SK-N-SH (cell line): ENCODE data around the gene SKP2. TPM values are rescaled to one million over a fixed set of nuclear protein-coding genes. Genes with fewer than 3 reads are reported as not detected.

ENCODE experiments used
- CTCF ChIA-PET: fragments of 300-600, 350-600 bp; formaldehyde crosslinking; extraction: SDS; loops from one replicate; lab custom pipeline; 2021; lab: Yijun Ruan, JAX
- POLR2A ChIA-PET: fragments of 350-600 bp; sonication (Branson Sonifier 250); formaldehyde crosslinking; extraction: SDS; loops from one replicate; lab custom pipeline; 2020; ENCODE audit warnings: antibody characterized with exemption, inconsistent platforms; lab: Yijun Ruan, JAX
- DNase-seq: peaks from one replicate; pipeline ENCODE4 v3.0.0; 2012
- H2AFZ ChIP-seq: fragments of 200-600 bp; sonication (generic); 2 replicates; pipeline ENCODE4 v1.8.1; 2016; ENCODE audit warnings: antibody characterized with exemption, mild to moderate bottlenecking, low read depth
- H3F3A ChIP-seq: fragments of 200-600 bp; sonication (generic); replicated peaks from 2 replicates; pipeline ENCODE3; 2016; ENCODE audit warnings: antibody characterized with exemption, mild to moderate bottlenecking; ENCODE audit not compliant: insufficient read depth
- H3K27ac ChIP-seq, 2 experiments: fragments of 200-500 bp in 1 of 2; fragments of 200-600 bp in 1 of 2; sonication (Bioruptor generic) in 1 of 2; sonication (generic), shearing (Covaris generic) in 1 of 2; 2 replicates each; pipeline versions ENCODE4 v1.5.1 to v1.6.1; 2014 to 2016; ENCODE audit warnings: low read depth in 2 of 2, inconsistent platforms in 1 of 2, low read length in 1 of 2, mild to moderate bottlenecking in 1 of 2, mixed read lengths in 1 of 2
- H3K27me3 ChIP-seq: fragments of 200-600 bp; sonication (generic), shearing (Covaris generic); 2 replicates; pipeline ENCODE4 v1.6.1; 2016; ENCODE audit warnings: mixed run types; ENCODE audit not compliant: insufficient read depth
- H3K36me3 ChIP-seq, 2 experiments: fragments of 200-500 bp in 1 of 2; fragments of 200-600 bp in 1 of 2; sonication (Bioruptor generic) in 1 of 2; sonication (generic) in 1 of 2; replicated peaks in 1 of 2; 2 replicates each; pipeline versions ENCODE3 to v1.5.1; 2014 to 2016; ENCODE audit warnings: low read length in 1 of 2, mild to moderate bottlenecking in 1 of 2; ENCODE audit not compliant: insufficient read depth in 2 of 2, control insufficient read depth in 1 of 2
- H3K4me1 ChIP-seq, 2 experiments: fragments of 200-500 bp in 1 of 2; fragments of 200-600 bp in 1 of 2; sonication (Bioruptor generic) in 1 of 2; sonication (generic), shearing (Covaris generic) in 1 of 2; 2 replicates each; pipeline versions ENCODE4 v1.5.1 to v1.6.1; 2014 to 2016; ENCODE audit warnings: low read depth in 1 of 2, low read length in 1 of 2, mixed run types in 1 of 2; ENCODE audit not compliant: insufficient read depth in 2 of 2, control insufficient read depth in 1 of 2
- H3K4me2 ChIP-seq: fragments of 200-600 bp; sonication (generic), shearing (Covaris generic); 2 replicates; pipeline ENCODE4 v1.6.1; 2017; ENCODE audit warnings: mixed run types
- H3K4me3 ChIP-seq, 2 experiments: fragments of 200-500 bp in 1 of 2; fragments of 200-600 bp in 1 of 2; sonication (Bioruptor generic) in 1 of 2; sonication (generic), shearing (Covaris generic) in 1 of 2; 2 replicates each; pipeline versions ENCODE4 v1.5.1 to v1.8.1; 2014 to 2016; ENCODE audit warnings: low read depth in 2 of 2, inconsistent platforms in 1 of 2, low read length in 1 of 2, mild to moderate bottlenecking in 1 of 2, mixed read lengths in 1 of 2, moderate library complexity in 1 of 2
- H3K79me2 ChIP-seq: fragments of 200-600 bp; sonication (generic); 2 replicates; pipeline ENCODE4 v1.8.1; 2017; ENCODE audit warnings: mild to moderate bottlenecking; ENCODE audit not compliant: insufficient read depth
- H3K9ac ChIP-seq: fragments of 200-600 bp; sonication (generic); 2 replicates; pipeline ENCODE4 v1.6.1; 2017; ENCODE audit warnings: mixed run types
- H3K9me2 ChIP-seq: fragments of 200-600 bp; sonication (generic); 2 replicates; pipeline ENCODE4 v1.6.1; 2017; ENCODE audit warnings: mixed run types
- H3K9me3 ChIP-seq: fragments of 200-600 bp; sonication (generic); 2 replicates; pipeline ENCODE4 v1.6.1; 2017; ENCODE audit warnings: mixed run types, mild to moderate bottlenecking, moderate library complexity
- H4K20me1 ChIP-seq: fragments of 200-600 bp; sonication (generic); 2 replicates; pipeline ENCODE4 v1.6.1; 2017; ENCODE audit warnings: mild to moderate bottlenecking, mixed run types; ENCODE audit not compliant: insufficient read depth
- EP300 ChIP-seq, 2 experiments: IDR thresholded peaks; 2 replicates each; pipeline versions ENCODE4 v1.4.0 to v1.6.1; 2012; ENCODE audit warnings: borderline replicate concordance in 1 of 2, low read depth in 1 of 2, low read length in 1 of 2
- EZH2phosphoT487 ChIP-seq: fragments of 200-600 bp; sonication (generic); IDR thresholded peaks from 2 replicates; pipeline ENCODE4 v1.6.1; 2017; ENCODE audit warnings: low read depth, mixed run types, mild to moderate bottlenecking, antibody characterized with exemption, moderate library complexity, borderline replicate concordance
- JUND ChIP-seq: IDR thresholded peaks from 2 replicates; pipeline ENCODE4 v1.4.0; 2012
- MXI1 ChIP-seq: IDR thresholded peaks from 2 replicates; pipeline ENCODE4 v1.6.1; 2012; ENCODE audit warnings: mild to moderate bottlenecking, low read depth, low read length, improper control_type of control experiment
- NRF1 ChIP-seq: IDR thresholded peaks from 2 replicates; pipeline ENCODE4 v1.6.1; 2012; ENCODE audit warnings: low read depth, mild to moderate bottlenecking, low read length
- RXRA ChIP-seq: IDR thresholded peaks from 2 replicates; pipeline ENCODE4 v1.4.0; 2012; ENCODE audit warnings: low read depth, mild to moderate bottlenecking, borderline replicate concordance
- TAF1 ChIP-seq: IDR thresholded peaks from 2 replicates; pipeline ENCODE4 v1.6.1; 2012; ENCODE audit warnings: low read depth, mild to moderate bottlenecking, low read length, moderate library complexity, borderline replicate concordance
- TCF12 ChIP-seq: IDR thresholded peaks from 2 replicates; pipeline ENCODE4 v1.4.0; 2012
- TEAD4 ChIP-seq: IDR thresholded peaks from 2 replicates; pipeline ENCODE4 v1.4.0; 2012; ENCODE audit warnings: mild to moderate bottlenecking, borderline replicate concordance; ENCODE audit not compliant: insufficient read depth
- WGBS: methylation state at CpG from one replicate; pipeline ENCODE4 v1.1.6; 2017; ENCODE audit warnings: low lambda C conversion rate; 5-methylcytosine and 5-hydroxymethylcytosine counted together
- polyA plus RNA-seq, 3 experiments: library from polyadenylated mRNA; depleted of rRNA; stranded (reverse); fragments of >200 nt; gene quantifications; 2 replicates each; pipeline ENCODE4 v1.2.3, GENCODE V29; 2012
- TF ChIP-seq, protein P1 (sequence below): IDR thresholded peaks from 2 replicates; pipeline ENCODE4 v1.4.0; 2012; ENCODE audit warnings: low read depth, borderline replicate concordance
- TF ChIP-seq, protein P2 (sequence below): fragments of 150-350 bp; IDR thresholded peaks from 2 replicates; pipeline ENCODE4 v1.6.1; 2017; ENCODE audit warnings: antibody characterized with exemption, low read length, low read depth, borderline replicate concordance
- TF ChIP-seq, protein P3 (sequence below): fragments of 200-600 bp; sonication (generic); IDR thresholded peaks from 2 replicates; pipeline ENCODE4 v1.6.1; 2017; ENCODE audit warnings: antibody characterized with exemption, mild to moderate bottlenecking, moderate library complexity
- TF ChIP-seq, protein P4 (sequence below): fragments of 150-350 bp; IDR thresholded peaks from 2 replicates; pipeline ENCODE4 v1.6.1; 2016; ENCODE audit warnings: mild to moderate bottlenecking, low read depth, low read length
- TF ChIP-seq, protein P5 (sequence below): IDR thresholded peaks from 2 replicates; pipeline ENCODE4 v1.4.0; 2012; ENCODE audit warnings: low read depth, borderline replicate concordance
- TF ChIP-seq, protein P6 (sequence below): IDR thresholded peaks from 2 replicates; pipeline ENCODE4 v1.6.1; 2012; ENCODE audit warnings: mild to moderate bottlenecking, low read depth, low read length, moderate library complexity

The SKP2 gene
- polyA plus RNA-seq, 1 of the 3 experiments (the other 2 are of a cell fraction): 12.4 TPM

DNA sequence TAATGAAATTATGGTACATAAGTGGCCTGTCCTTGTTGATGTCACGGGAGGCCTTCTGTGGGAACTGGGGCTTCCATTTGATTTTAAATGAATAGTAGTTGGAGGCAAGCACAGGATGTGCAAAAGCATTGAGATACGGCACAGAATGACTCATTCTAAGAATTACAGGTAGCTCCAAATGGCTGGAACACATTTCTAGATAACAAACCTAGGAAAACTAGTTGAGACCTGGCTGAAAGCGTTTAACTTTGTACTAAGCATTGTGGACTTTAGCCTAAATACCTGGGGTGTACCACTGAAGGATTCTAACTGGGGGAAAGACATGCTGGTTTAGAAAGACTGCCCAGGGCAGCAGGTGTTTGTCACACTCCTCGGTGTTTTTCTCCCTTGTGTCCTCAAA lies 9.4 kb downstream of the SKP2 start (continued):
- TF ChIP-seq, protein P1, sequence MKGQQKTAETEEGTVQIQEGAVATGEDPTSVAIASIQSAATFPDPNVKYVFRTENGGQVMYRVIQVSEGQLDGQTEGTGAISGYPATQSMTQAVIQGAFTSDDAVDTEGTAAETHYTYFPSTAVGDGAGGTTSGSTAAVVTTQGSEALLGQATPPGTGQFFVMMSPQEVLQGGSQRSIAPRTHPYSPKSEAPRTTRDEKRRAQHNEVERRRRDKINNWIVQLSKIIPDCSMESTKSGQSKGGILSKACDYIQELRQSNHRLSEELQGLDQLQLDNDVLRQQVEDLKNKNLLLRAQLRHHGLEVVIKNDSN: no peak
- TF ChIP-seq, protein P2, sequence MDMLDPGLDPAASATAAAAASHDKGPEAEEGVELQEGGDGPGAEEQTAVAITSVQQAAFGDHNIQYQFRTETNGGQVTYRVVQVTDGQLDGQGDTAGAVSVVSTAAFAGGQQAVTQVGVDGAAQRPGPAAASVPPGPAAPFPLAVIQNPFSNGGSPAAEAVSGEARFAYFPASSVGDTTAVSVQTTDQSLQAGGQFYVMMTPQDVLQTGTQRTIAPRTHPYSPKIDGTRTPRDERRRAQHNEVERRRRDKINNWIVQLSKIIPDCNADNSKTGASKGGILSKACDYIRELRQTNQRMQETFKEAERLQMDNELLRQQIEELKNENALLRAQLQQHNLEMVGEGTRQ: no peak
- TF ChIP-seq RXRA: no peak
- TF ChIP-seq, protein P3, sequence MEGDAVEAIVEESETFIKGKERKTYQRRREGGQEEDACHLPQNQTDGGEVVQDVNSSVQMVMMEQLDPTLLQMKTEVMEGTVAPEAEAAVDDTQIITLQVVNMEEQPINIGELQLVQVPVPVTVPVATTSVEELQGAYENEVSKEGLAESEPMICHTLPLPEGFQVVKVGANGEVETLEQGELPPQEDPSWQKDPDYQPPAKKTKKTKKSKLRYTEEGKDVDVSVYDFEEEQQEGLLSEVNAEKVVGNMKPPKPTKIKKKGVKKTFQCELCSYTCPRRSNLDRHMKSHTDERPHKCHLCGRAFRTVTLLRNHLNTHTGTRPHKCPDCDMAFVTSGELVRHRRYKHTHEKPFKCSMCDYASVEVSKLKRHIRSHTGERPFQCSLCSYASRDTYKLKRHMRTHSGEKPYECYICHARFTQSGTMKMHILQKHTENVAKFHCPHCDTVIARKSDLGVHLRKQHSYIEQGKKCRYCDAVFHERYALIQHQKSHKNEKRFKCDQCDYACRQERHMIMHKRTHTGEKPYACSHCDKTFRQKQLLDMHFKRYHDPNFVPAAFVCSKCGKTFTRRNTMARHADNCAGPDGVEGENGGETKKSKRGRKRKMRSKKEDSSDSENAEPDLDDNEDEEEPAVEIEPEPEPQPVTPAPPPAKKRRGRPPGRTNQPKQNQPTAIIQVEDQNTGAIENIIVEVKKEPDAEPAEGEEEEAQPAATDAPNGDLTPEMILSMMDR: no peak
- TF ChIP-seq MXI1: no peak

DNA sequence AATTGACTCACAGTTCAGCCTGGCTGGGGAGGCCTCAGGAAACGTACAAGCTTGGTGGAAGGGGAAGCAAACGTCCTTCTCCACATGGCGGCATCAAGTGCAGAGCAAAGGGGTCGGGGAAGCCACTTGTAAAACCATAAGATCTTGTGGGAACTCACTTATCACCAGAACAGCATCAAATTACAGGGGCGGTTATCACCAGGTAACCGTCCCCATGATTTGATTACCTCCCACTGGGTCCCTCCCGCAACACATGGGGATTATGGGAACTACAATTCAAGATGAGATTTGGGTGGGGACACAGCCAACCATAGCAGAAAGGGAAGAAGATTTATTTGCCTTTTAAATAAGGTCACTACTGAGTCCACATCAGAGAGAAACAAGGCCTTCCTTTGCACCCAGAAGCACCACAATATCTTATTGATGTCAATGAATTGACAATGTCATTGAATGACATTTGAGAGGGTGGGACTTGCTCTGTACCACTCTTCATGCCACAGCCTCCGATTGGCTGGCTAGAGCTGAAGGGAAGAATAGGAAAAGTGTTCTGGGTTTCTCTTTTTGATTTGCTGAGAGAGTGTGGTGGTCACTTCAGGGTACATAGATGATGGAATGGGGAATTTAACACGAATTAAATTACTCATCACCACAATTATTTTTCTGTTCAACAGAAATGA lies 11.0 kb downstream of the SKP2 start:
- no peak for DNase-seq
- CTCF ChIA-PET: interaction anchor here (1.1 kb wide), 1 partner anchor 84 kb away, joined by 3 read pairs; no protein-coding TSS in a partner anchor
- Histone ChIP-seq H3K4me1 (peaks cover 23 to 27% of the 10 kb centered on the region in 2 experiments), H3K9me3 (no peaks in the 10 kb centered on the region), H3K9ac (no peak overlapping the region), H3K36me3 (peaks cover 44 to 87% of the 10 kb centered on the region in 2 experiments), H3K27me3 (no peaks in the 10 kb centered on the region), H3K9me2 (no peaks in the 10 kb centered on the region), H3F3A (no peaks in the 10 kb centered on the region), H3K27ac (no peak overlapping the region), H4K20me1 (no peaks in the 10 kb centered on the region), H3K4me3 (no peak overlapping the region), H3K4me2 (no peak overlapping the region), H3K79me2 (peaks cover 35% of the 10 kb centered on the region), H2AFZ (no peak overlapping the region)
- POLR2A ChIA-PET: interaction anchor here (1.1 kb wide), 1 partner anchor 75 kb away, joined by 3 read pairs; no protein-coding TSS in a partner anchor
- no peak for TF ChIP-seq RXRA
- no peak for TF ChIP-seq JUND
- no peak for TF ChIP-seq TCF12
- TF ChIP-seq TEAD4: no peak
- TF ChIP-seq MXI1: no peak
- TF ChIP-seq, protein P4, sequence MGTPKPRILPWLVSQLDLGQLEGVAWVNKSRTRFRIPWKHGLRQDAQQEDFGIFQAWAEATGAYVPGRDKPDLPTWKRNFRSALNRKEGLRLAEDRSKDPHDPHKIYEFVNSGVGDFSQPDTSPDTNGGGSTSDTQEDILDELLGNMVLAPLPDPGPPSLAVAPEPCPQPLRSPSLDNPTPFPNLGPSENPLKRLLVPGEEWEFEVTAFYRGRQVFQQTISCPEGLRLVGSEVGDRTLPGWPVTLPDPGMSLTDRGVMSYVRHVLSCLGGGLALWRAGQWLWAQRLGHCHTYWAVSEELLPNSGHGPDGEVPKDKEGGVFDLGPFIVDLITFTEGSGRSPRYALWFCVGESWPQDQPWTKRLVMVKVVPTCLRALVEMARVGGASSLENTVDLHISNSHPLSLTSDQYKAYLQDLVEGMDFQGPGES: no peak
- TF ChIP-seq EP300 (IDR thresholded peaks at IDR 0.05; ENCODE audit: borderline replicate concordance in 1 of 2, low read depth in 1 of 2, low read length in 1 of 2): no peak
- TF ChIP-seq EZH2phosphoT487: no peak
- no peak for TF ChIP-seq TAF1
- TF ChIP-seq, protein P3: no peak
- TF ChIP-seq, protein P5, sequence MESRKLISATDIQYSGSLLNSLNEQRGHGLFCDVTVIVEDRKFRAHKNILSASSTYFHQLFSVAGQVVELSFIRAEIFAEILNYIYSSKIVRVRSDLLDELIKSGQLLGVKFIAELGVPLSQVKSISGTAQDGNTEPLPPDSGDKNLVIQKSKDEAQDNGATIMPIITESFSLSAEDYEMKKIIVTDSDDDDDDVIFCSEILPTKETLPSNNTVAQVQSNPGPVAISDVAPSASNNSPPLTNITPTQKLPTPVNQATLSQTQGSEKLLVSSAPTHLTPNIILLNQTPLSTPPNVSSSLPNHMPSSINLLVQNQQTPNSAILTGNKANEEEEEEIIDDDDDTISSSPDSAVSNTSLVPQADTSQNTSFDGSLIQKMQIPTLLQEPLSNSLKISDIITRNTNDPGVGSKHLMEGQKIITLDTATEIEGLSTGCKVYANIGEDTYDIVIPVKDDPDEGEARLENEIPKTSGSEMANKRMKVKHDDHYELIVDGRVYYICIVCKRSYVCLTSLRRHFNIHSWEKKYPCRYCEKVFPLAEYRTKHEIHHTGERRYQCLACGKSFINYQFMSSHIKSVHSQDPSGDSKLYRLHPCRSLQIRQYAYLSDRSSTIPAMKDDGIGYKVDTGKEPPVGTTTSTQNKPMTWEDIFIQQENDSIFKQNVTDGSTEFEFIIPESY: no peak
- TF ChIP-seq NRF1: no peak
- TF ChIP-seq, protein P6, sequence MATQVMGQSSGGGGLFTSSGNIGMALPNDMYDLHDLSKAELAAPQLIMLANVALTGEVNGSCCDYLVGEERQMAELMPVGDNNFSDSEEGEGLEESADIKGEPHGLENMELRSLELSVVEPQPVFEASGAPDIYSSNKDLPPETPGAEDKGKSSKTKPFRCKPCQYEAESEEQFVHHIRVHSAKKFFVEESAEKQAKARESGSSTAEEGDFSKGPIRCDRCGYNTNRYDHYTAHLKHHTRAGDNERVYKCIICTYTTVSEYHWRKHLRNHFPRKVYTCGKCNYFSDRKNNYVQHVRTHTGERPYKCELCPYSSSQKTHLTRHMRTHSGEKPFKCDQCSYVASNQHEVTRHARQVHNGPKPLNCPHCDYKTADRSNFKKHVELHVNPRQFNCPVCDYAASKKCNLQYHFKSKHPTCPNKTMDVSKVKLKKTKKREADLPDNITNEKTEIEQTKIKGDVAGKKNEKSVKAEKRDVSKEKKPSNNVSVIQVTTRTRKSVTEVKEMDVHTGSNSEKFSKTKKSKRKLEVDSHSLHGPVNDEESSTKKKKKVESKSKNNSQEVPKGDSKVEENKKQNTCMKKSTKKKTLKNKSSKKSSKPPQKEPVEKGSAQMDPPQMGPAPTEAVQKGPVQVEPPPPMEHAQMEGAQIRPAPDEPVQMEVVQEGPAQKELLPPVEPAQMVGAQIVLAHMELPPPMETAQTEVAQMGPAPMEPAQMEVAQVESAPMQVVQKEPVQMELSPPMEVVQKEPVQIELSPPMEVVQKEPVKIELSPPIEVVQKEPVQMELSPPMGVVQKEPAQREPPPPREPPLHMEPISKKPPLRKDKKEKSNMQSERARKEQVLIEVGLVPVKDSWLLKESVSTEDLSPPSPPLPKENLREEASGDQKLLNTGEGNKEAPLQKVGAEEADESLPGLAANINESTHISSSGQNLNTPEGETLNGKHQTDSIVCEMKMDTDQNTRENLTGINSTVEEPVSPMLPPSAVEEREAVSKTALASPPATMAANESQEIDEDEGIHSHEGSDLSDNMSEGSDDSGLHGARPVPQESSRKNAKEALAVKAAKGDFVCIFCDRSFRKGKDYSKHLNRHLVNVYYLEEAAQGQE: no peak
- WGBS: 93% methylated on average over 9 of the region's 9 CpGs
